Measurements from ENCODE around the gene MTREX. TPM values are rescaled to one million over a fixed set of nuclear protein-coding genes. Genes with fewer than 3 reads are reported as not detected.

MTREX gene
- total and polyA plus RNA-seq, 4 donors = 10.0 to 43.8 (median 23.7) TPM

DNA sequence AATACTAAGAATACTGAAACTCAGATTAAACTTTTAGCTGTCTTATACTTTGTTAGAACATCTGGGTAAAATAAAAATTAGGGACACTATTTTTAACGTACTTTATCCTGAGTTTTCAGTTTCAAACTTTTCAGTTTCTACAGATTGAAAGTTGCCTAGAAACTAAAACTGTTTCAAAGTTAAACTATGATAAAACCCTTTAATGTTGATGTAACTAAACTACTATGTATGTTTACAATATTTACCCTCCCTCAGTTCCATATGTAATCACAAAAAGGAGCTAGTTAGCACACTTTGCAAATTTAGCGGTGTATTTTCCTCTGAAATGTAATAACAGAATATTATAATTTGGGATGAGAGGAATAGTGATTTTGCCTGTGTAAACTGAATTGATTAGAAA, 105.9 kb downstream of the MTREX start:
- Histone ChIP-seq H3K4me3 (ENCODE audit: low read depth in 1 of 3, low read length in 3 of 3) (no peak overlapping the region), H3K4me1 (ENCODE audit: control insufficient read depth in 4 of 4, insufficient read depth in 4 of 4, low read length in 3 of 4) (no peaks in the 10 kb centered on the region), H3K9me3 (ENCODE audit: control insufficient read depth in 4 of 4, low read length in 3 of 4) (no peaks in the 10 kb centered on the region), H3K27ac (ENCODE audit: low read depth in 1 of 2, low read length in 2 of 2) (no peak overlapping the region), H3K9ac (ENCODE audit: low read depth in 1 of 2, low read length in 2 of 2) (no peak overlapping the region), H3K36me3 (ENCODE audit: control insufficient read depth in 4 of 4, insufficient read depth in 3 of 4, low read depth in 1 of 4, low read length in 3 of 4) (peaks cover 2 to 8% (median 6%) of the 10 kb centered on the region in 4 donors), H3K27me3 (ENCODE audit: control insufficient read depth in 4 of 4, insufficient read depth in 4 of 4, low read length in 3 of 4) (no peaks in the 10 kb centered on the region)
- 94% methylated on average over 2 of the region's 2 CpGs for WGBS
- TF ChIP-seq GABPA (IDR thresholded peaks at IDR 0.05 in 1 of 2, conservative IDR thresholded peaks at IDR 0.05 in 1 of 2) (no peak), JUND (IDR thresholded peaks at IDR 0.05) (no peak), FOXA1 (IDR thresholded peaks at IDR 0.05) (no peak)
- DNase-seq (ENCODE audit: low spot score) = no peak

DNA sequence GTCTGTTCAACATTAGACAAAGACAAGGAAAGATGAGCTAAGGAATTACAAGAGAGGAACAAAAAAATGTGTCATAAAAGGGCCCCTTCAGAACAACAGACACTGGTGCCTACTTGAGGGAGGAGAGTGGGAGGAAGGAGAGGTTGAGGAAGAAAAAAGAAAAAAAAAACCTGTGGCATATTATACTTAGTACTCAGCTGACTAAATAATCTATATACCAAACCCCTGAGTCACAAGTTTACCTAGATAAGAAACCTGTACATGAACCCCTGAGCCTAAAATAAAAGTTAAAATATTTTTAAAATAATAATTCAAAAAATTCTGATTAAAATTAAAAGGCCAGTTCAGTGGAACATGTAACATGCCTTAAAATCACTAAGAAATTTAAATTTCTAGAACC, 107.3 kb downstream of the MTREX start:
- Histone ChIP-seq H3K4me1 (ENCODE audit: control insufficient read depth in 4 of 4, insufficient read depth in 4 of 4, low read length in 3 of 4) (peaks cover 0 to 2% (median under 1%) of the 10 kb centered on the region in 4 donors), H3K27ac (ENCODE audit: low read depth in 1 of 2, low read length in 2 of 2) (no peak overlapping the region), H3K36me3 (ENCODE audit: control insufficient read depth in 4 of 4, insufficient read depth in 3 of 4, low read depth in 1 of 4, low read length in 3 of 4) (peaks cover 2 to 8% (median 6%) of the 10 kb centered on the region in 4 donors), H3K27me3 (ENCODE audit: control insufficient read depth in 4 of 4, insufficient read depth in 4 of 4, low read length in 3 of 4) (no peaks in the 10 kb centered on the region), H3K9me3 (ENCODE audit: control insufficient read depth in 4 of 4, low read length in 3 of 4) (no peaks in the 10 kb centered on the region), H3K4me3 (ENCODE audit: low read depth in 1 of 3, low read length in 3 of 3) (no peak overlapping the region), H3K9ac (ENCODE audit: low read depth in 1 of 2, low read length in 2 of 2) (no peak overlapping the region)
- DNase-seq (ENCODE audit: low spot score) = no peak
- TF ChIP-seq TAF1 (conservative IDR thresholded peaks at IDR 0.05) (no peak), FOXA2 (IDR thresholded peaks at IDR 0.05) (no peak), HNF4A (conservative IDR thresholded peaks at IDR 0.05) (no peak), RXRA (IDR thresholded peaks at IDR 0.05) (no peak), CTCF (IDR thresholded peaks at IDR 0.05; ENCODE audit: low read depth, low read length, missing input control) (no peak), ATF3 (IDR thresholded peaks at IDR 0.05) (no peak), YY1 (IDR thresholded peaks at IDR 0.05) (no peak), NR2F2 (IDR thresholded peaks at IDR 0.05) (no peak), RAD21 (IDR thresholded peaks at IDR 0.05) (no peak), SP1 (IDR thresholded peaks at IDR 0.05) (no peak), FOXA1 (IDR thresholded peaks at IDR 0.05) (no peak), GABPA (IDR thresholded peaks at IDR 0.05 in 1 of 2, conservative IDR thresholded peaks at IDR 0.05 in 1 of 2) (no peak), JUND (IDR thresholded peaks at IDR 0.05) (no peak), EGR1 (IDR thresholded peaks at IDR 0.05; ENCODE audit: low read depth in 2 of 2) (no peak), HNF4G (IDR thresholded peaks at IDR 0.05) (no peak)
- TF ChIP-seq, protein P1, sequence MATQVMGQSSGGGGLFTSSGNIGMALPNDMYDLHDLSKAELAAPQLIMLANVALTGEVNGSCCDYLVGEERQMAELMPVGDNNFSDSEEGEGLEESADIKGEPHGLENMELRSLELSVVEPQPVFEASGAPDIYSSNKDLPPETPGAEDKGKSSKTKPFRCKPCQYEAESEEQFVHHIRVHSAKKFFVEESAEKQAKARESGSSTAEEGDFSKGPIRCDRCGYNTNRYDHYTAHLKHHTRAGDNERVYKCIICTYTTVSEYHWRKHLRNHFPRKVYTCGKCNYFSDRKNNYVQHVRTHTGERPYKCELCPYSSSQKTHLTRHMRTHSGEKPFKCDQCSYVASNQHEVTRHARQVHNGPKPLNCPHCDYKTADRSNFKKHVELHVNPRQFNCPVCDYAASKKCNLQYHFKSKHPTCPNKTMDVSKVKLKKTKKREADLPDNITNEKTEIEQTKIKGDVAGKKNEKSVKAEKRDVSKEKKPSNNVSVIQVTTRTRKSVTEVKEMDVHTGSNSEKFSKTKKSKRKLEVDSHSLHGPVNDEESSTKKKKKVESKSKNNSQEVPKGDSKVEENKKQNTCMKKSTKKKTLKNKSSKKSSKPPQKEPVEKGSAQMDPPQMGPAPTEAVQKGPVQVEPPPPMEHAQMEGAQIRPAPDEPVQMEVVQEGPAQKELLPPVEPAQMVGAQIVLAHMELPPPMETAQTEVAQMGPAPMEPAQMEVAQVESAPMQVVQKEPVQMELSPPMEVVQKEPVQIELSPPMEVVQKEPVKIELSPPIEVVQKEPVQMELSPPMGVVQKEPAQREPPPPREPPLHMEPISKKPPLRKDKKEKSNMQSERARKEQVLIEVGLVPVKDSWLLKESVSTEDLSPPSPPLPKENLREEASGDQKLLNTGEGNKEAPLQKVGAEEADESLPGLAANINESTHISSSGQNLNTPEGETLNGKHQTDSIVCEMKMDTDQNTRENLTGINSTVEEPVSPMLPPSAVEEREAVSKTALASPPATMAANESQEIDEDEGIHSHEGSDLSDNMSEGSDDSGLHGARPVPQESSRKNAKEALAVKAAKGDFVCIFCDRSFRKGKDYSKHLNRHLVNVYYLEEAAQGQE (IDR thresholded peaks at IDR 0.05) = no peak
- TF ChIP-seq, protein P2, sequence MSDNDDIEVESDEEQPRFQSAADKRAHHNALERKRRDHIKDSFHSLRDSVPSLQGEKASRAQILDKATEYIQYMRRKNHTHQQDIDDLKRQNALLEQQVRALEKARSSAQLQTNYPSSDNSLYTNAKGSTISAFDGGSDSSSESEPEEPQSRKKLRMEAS (IDR thresholded peaks at IDR 0.05) = no peak
- TF ChIP-seq, protein P3, sequence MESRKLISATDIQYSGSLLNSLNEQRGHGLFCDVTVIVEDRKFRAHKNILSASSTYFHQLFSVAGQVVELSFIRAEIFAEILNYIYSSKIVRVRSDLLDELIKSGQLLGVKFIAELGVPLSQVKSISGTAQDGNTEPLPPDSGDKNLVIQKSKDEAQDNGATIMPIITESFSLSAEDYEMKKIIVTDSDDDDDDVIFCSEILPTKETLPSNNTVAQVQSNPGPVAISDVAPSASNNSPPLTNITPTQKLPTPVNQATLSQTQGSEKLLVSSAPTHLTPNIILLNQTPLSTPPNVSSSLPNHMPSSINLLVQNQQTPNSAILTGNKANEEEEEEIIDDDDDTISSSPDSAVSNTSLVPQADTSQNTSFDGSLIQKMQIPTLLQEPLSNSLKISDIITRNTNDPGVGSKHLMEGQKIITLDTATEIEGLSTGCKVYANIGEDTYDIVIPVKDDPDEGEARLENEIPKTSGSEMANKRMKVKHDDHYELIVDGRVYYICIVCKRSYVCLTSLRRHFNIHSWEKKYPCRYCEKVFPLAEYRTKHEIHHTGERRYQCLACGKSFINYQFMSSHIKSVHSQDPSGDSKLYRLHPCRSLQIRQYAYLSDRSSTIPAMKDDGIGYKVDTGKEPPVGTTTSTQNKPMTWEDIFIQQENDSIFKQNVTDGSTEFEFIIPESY (IDR thresholded peaks at IDR 0.05) = no peak

All from liver (tissue), 9 donors.